ENCODE measurements around the gene TRAF7.
"Not testable (repeated sequence)": the region's sequence is repeated elsewhere in the genome, so short reads cannot be mapped to it uniquely, and the experiment has no call there.

Gene TRAF7

DNA sequence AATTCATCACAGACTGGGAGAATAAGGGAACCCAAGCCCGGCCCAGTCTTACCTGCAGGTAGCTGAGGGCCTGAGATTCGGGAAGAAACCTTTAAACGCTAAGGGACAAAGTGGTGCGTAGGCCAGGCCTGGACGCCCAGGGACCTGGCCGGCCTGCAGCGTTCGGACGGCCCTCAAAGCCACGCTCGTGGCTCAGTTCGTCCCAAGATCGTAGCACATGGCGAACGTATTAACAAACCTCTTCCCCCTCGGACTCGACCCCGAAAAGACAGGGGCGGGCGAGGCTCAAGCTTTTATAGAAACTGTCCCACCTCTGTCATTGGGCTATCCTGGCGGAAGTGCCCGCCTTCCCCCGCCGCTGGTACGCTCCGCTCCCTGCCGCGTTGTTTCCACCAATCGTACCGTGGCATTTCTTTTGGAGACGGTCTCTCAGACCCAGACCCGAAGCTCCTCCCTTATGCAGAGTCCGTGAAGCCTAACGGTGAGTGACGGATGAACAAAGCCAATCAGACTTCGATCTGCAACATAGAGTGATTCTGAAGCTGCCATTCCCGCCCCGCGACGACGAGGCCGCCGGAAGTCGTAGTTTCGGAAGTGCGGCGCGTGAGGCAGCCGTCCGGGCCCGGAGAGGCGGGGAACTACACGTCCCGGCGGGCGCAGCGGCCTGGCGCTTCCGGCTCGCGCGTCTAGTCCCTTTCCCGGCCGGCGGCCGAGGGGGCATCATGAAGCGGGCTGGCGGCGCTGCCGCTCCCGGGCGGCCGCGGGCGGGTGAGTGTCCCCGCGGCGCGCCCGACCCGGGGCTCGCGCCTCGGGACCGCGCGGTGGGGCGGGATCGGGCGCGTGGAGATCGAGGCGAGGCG, at the start of gene TRAF7:
TSS of gene TRAF7 (plus strand) at position 692 of the 860 bp plus-strand sequence. CDS start 8,139 bp downstream, outside the sequence.
- peak; percentile 98 for DNase-seq (ENCODE audit: low spot score)

DNA sequence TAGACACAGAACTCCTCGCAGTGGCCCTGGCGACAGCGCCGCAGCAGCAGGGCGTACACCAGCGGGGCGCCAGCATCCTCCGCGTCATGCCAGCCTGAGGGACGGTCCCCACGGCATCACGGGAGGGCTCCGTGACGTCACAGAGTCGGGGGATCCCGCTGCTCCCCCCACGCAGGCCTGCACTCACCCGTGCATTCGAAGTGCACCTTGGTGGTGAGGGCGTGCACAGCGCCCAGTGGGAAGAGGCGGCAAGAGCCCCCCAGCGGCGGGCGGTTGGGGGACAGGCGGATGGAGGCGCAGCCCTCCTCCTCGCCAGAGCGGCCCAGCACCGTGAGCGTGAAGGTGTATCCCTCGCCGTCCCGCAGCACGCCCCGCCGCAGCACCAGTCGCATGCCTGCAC, 49.4 kb upstream of the TRAF7 start:
- not testable (repeated sequence) for DNase-seq (ENCODE audit: low spot score)

DNA sequence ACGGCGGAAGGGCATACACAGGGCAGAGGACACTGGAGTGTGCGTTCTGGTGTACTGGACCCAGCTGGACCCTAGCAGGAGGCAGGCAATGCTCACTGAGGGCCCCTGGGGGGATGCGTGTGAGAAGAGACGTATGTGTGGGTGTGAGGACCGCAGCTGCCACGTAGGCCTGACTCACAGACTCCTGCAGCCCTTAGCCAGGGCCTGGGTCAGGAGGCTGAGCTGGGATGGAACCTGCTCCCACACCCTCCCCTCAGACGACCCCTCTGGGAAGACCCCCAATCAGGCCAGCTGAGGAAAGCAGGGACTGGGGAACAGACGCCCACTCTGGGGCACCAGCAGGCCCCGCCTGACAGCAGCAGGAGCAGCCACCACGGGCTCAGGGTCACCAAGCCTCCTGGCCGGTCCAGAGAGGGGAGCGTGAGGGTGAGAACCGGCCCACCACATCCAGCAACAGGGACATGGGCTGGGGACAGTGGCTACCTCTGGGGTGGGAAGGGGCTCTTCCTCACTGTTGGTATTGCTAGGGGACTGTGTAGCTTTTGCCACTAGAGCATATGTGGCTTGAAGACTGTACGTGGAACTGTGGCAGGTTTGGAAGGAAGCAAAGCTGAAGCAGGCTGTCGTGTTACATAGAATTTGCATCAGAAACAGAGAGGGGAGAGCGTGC, 48.3 kb upstream of the TRAF7 start:
- DNase-seq (ENCODE audit: low spot score): peak; percentile 65

DNA sequence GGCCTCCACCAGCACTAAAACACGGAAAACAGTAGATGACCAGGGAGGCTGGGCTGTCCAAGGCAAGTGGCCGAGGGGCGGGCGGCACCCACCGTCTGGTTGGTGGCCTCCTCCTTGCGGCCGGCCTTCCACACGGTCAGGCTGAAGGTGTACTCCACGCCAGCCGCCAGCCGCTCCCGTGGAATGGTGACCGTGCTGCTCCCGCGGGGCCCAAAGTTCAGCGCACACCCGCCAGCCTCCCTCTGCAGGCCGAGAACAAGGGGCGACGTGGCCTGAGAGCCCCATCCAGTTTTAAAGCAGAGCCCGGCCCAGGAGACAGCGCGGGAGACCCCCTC, 47.8 kb upstream of the TRAF7 start:
- not testable (repeated sequence) for DNase-seq (ENCODE audit: low spot score)

DNA sequence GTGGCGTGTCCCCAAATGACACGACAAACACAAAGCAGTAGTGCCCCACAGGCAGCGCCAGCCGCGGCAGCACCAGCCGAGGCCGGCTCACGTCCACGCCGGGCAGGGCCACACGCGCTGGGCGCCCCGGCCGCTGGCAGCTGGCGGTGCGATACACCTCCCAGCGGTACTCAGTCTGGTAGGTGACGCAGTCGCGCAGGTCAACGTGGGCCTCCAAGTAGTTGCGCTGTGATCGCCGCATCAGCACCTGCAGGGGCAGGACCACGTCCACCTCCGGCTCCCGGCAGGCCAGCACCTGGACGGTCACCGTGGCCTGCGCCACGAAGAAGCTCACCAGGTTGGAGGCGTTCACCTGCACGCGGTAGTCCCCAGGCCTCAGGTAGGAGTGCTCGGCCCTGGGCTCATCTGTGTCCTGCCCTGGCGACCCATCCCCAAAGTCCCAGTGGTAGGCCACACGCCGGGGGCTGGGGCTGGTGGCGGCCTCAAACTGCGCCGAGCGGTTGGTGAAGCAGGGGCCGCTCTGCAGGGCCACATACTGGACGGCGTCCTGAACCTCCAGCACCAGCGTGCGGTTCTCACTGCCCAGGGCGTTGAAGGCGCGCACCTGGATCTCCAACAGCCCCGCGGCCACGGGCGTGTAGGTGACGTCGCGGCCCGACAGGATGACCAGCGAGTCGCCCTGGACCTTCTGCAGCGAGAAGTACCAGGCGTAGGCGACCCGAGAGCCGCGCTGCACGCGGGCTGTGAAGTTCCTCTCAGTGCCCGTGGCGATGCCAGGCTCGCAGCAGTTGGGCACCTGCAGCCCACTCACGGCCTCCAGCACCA, 46.9 kb upstream of the TRAF7 start:
- not testable (repeated sequence) for DNase-seq (ENCODE audit: low spot score)

DNA sequence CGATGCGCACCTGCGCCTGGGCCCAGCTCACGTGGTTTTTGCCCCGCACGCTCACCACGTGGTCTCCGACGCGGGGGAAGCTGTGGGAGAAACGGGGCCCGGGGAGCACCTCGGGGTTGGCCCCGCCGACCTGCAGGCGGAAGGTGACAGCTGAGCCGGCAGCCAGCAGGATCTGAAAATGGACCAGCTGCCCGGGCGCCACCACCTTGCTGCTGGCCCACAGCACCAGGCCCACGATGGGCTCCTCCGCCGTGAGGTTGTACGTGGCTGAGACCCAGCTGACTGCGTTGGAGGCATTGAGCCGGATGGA, 46.4 kb upstream of the TRAF7 start:
- DNase-seq (ENCODE audit: low spot score): not testable (repeated sequence)

DNA sequence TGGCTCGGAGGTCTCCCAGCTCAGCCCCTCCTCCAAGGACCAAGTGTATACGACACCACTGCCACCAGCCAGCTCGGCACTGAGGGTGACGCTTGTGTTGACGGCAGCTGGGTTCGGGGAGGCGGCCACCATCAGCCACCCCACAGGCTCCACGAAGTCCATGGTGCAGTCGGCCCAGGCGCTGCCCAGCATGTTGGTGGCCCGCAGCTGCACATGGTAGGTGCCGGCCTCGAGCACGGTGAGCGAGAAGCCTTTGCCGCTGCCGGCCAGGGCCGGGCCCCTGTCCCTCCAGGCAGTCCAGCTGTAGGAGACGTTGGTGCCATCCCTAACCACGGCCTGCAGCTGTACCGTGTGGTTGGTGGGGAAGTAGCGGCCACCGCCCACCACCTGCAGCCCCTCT, 45.7 kb upstream of the TRAF7 start:
- not testable (repeated sequence) for DNase-seq (ENCODE audit: low spot score)

DNA sequence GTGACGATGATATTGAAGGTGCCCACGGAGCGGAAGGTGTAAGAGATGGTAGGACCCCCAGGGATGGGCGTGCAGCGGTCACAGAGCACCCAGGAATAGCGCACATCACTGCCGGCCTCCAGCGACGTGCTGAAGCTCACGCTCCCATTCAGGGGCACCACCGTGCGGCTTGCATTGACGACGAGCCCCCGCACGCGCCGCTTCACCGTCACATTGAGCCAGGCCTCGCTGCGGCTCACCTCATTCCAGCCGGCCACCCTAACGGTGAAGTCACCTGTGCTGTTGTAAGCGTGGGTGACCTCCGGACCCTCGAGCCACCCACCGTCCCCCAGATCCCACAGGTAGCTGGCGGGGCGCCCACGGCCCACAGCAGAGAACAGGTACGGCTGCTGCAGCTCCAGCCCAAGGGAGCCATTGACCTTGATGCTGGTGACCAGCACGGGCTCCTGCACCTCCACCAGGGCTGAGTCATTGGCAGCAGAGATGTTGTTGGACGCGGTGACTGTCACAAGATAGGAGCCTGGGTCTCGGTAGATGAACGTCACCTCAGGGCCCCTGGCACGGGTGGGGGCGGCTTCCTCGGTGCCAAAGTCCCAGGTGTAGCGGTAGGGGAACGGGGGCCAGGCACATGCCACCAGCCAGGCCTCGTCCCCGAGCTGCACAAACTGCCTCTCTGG, 45.1 kb upstream of the TRAF7 start:
- not testable (repeated sequence) for DNase-seq (ENCODE audit: low spot score)

DNA sequence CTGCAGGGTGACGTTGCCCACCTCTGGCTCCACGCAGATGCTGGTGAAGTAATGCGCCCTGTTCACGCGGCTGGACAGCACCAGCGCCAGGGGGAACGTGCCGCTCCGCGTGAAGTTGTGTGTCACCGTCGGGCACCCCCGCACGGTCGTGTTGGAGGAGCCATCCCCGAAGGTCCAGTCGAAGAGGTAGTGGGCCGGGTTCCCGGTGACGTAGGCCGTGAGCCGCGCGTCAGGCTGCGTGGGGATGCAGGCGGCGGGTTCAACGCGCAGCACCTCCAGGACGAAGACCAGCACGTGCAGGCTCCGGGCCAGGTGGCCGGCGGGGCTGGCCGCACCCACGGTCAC, 44.6 kb upstream of the TRAF7 start:
- DNase-seq (ENCODE audit: low spot score): not testable (repeated sequence)

DNA sequence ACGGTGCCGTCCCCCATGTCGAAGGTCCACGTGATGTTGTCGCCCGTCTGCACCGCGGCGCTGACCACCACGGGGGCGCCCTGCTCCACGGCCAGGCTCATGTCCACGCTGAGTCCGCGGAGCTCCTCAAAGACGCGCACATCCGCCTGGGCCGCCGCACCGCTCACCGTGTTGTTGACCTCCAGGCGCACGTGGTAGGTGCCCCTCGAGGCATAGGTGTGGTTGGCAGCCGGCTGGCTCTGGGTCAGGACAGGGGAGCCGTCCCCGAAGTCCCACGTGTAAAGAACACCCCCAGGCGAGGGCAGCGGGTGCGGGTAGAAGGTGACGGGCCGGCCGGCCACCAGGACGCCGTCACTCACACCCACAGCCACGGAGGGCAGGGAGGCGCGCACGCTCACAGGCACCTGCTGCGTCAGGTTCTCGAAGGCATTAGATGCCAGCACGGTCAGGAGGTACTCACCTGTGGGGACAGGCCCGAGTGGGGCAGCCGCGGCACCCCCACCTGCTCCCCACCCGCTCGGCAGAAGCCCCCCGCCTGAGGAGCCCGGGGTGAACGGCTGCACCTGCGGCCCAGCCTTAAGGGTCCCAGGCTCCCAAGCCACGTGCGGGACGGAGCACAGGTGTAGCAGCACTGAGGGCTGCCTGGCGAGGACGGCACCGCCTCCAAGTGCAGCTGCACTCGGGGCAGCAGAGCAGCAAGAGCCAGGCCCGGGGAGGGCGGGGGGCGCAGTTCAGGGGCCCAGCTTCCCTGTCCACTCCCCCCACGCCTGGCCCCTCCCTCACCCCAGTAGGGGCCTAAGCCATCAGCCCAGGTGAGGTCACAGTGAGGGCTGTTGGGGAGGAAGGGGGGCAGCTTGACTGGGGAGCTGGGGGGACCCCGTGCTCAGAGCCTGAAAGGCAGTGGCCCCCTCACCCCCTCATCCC, 43.9 kb upstream of the TRAF7 start:
- not testable (repeated sequence) for DNase-seq (ENCODE audit: low spot score)

DNA sequence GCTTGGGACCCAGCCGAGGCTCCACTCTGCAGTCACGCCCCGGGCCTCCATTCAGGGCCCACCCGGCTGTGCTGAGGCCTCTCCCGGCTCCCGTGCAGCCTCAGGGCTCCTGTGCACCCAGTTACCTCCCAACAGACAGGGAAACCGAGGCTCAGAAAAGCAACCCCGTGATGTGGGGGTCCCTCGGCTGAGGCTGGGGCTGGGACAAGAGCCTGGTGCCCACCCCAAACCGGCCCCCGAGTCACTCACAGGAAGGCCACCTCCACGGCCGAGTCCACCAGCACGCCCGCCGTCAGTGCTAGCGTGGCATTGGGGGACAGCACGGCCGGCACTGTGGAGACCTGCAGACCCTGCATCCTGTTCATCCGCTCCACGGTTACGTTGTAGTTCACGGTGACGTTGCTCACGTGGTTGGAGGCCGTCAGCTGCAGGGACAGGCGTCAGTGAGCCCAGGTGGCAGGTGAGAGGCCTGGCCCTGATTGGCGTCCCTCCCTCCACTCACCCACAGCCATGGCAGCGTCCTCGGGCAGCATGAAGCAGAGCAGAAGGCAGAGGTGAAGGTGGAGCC, 43.0 kb upstream of the TRAF7 start:
- DNase-seq (ENCODE audit: low spot score): not testable (repeated sequence)

DNA sequence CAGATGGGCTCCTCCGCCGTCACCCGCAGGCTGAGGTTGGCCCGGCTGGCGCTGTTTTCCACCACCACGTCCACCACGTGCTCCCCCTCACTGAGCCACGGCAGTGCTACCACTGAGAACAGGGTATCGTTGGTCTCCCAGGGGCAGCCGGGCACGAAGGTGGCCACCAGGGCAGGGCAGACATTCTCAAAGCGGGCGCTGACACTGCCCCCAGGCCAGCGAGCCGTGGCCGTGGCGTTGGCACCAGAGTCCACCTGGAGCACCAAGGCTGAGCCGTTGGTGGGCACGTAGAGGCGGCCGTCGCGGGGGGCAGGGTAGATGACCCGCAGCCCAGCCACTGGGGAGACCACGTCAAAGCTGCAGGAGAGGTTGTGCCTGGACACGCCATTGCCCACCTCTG, 41.4 kb upstream of the TRAF7 start:
- not testable (repeated sequence) for DNase-seq (ENCODE audit: low spot score)

DNA sequence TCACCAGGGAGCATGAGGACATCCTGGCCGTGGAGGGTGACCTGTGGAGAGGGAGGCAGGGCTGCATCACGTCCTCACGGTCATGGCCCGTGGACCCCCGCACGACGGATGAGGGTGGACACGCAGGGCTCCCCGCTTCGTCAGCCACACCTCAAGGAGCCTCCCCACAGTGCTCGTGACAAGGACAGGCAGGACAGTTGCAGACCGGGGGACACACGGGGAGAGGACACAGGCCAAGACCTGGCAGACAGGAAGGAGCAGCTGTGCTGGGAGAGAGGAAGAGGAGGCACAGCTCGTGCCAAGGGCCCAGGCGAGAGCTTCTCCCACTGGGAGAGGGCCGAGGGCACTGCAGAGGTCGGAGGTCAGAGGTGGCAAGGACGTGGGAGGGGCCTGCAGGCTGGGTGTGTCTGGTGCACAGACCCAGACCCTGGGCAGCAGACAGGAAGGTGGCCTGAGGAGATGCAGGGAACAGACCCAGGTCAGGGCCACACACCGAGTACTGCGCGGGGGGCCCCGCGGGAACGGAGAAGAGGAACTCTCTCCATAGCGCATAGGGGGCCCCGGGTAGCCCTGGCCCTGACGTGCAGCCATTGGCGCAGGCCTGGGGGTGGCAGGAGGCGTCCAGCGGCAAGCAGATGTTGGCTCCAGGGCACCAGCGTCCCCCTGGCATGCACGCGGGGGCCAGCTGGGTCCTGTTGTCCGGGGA, 40.5 kb upstream of the TRAF7 start:
- DNase-seq (ENCODE audit: low spot score): not testable (repeated sequence)

DNA sequence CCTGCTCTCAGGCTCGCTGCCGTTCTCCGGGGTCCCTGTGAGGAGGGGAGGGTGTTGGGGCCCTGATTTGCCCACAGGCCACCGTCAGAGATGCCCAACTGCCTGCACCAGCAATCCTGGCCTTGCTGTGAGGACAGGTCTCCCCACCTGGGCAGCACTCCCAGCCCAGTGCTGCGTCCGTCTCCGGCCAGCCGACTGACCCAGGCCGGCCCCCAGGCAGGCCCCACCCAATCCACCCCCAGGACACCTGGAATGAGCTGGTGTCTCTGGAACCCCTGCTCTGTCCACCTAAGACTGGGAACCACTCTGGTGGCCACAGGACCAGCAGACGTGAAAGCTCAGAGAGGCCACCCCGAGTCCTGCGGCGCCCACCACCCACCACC, 40.0 kb upstream of the TRAF7 start:
- DNase-seq (ENCODE audit: low spot score): no peak

DNA sequence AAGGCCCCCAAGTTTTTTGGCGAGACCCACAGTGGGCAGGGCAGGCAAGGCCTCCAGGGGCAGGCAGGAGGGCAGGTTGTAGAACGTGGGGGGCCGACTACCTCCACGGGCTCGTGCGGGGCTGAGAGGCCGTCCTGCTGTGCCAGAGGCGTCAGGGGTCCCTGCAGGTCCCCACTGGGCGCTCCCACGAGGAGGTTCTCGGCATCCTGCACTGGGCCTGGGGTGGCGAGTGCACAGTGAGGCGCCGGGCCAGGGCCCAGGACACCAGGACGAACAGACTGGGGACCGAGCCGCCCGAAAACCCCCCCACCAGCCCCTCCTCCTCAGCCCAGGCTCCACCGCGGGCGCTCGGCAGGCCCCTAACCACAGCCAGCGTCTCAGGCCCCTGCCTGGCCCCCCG, 39.2 kb upstream of the TRAF7 start:
- not testable (repeated sequence) for DNase-seq (ENCODE audit: low spot score)

DNA sequence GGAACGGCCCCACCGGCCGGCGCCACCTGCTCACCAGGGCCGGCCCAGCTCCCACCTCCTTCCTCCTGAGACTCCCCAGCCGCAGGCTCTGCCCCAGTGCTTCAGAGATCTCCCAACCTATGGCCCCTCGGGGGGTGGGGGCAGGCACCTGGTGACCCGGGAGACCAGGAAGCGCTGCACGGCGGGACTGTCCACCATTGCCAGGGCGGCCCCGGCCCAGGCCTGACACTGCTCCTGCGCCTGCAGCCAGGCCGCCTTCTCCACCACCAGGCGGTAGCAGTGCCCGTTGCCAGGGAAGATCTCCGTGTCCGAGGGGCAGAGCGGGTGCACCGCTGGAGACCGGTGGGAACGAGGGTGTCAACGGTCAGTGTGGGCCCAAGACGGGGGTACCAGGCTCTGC, 38.2 kb upstream of the TRAF7 start:
- not testable (repeated sequence) for DNase-seq (ENCODE audit: low spot score)

DNA sequence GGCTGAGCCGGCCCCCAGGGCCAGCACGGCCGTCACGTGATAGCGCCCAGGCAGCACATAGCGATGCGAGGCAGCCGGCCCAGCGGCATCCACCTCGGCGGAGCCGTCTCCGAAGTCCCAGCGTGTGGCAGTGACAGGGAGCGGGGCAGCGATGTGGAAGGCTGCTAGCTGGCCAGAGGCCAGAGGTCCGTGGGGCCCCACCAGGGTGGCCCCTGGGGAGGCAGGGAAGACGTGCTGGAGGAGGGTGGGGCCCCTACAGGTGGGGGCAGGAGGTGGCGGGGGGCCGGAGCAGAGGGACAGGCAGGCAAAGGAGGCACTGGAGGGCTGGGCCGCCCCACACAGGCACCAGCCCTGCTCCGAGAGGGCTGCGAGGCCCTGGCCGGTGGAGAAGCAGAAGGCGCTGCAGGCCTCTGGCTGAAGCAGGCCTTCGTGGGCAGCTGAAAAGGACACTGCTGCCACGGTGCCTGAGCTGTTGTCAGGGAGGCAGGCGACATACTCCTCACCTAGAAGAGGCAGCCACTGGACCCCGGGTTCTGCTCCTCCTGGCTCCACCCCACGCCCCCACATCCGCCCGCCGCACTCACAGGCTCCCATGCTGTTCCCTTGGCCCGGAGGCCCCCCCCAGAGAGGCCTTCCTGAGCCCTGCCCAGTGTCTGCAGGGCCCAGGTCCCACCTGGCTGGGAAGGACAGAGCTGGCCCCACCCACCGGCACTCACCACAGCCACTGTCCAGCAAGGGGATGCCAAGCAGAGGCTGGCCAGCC, 37.4 kb upstream of the TRAF7 start:
- DNase-seq (ENCODE audit: low spot score): not testable (repeated sequence)

DNA sequence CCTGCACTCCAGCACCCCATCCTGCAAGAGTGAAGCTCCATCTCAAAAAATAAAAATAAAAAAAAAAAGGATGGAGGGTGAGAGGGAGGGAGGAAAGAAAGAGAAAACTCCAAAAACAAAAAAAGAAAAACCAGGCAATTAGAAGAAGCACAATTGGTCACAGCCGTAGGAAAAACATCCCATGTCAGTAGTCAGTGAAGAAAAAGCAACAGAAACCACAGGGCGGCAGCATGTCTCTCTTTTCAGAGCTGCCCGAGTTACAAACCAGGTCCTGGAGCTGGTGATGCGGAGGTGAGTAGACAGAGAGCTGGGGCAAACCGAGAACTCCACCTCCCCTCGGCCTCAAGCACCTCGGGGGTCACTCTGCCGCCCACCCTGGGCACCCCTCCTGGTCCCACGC, 34.3 kb upstream of the TRAF7 start:
- DNase-seq (ENCODE audit: low spot score): peak; percentile 64

DNA sequence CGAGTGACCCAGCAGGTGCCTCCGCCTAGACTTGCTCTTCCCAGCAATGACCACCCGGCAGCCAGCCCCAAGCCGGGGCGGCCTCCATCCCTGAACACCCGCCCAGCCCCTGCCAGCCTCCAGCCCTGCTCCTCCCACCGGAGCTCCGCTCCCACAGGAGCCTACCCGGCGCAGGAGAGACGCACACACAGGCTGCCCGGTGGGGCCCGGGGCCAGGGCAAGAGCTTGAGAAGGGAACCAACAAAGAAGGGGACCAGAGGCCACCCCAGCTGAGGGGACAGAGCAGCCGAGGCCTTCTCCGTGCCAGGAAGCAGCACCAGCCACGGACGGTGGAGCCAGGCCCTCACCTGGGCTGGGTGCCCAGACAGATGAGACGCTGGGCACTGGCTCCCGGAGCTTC, 33.7 kb upstream of the TRAF7 start:
- DNase-seq (ENCODE audit: low spot score): peak; percentile 22
